MM.1S (cell line): ENCODE results near the gene ADRA2B.

ENCODE experiments used
- DNase-seq: peaks from one replicate; pipeline ENCODE4 v3.0.0-alpha.2; 2015
- H2AFZ ChIP-seq: fragments of 300-600 bp; sonication (generic); 2 replicates; pipeline ENCODE4 v1.6.0; 2016; ENCODE audit warnings: antibody characterized with exemption, low read length
- H3F3A ChIP-seq: fragments of 300-600 bp; sonication (generic); 2 replicates; pipeline ENCODE4 v1.6.1; 2016; ENCODE audit warnings: mild to moderate bottlenecking, antibody characterized with exemption, low read length, moderate library complexity, mixed read lengths; ENCODE audit not compliant: insufficient read depth
- H3K27ac ChIP-seq: fragments of 300-600 bp; sonication (generic); 2 replicates; pipeline ENCODE4 v1.5.1; 2016; ENCODE audit warnings: mild to moderate bottlenecking, low read length
- H3K27me3 ChIP-seq: fragments of 300-600 bp; sonication (generic); replicated peaks from 2 replicates; pipeline ENCODE4 v1.6.0; 2016; ENCODE audit warnings: low read length; ENCODE audit not compliant: insufficient read depth
- H3K36me3 ChIP-seq: fragments of 300-600 bp; sonication (generic); replicated peaks from 2 replicates; pipeline ENCODE4 v1.6.1; 2016; ENCODE audit warnings: mild to moderate bottlenecking, low read length, mixed read lengths; ENCODE audit not compliant: insufficient read depth
- H3K4me1 ChIP-seq: fragments of 300-600 bp; sonication (generic); 2 replicates; pipeline ENCODE4 v1.6.1; 2016; ENCODE audit warnings: low read length, mixed read lengths
- H3K4me2 ChIP-seq: fragments of 300-600 bp; sonication (generic); 2 replicates; pipeline ENCODE4 v1.6.0; 2016; ENCODE audit warnings: low read depth, low read length
- H3K4me3 ChIP-seq: fragments of 300-600 bp; sonication (generic); 2 replicates; pipeline ENCODE4 v1.5.1; 2016; ENCODE audit warnings: low read length, mixed read lengths
- H3K79me2 ChIP-seq: fragments of 300-600 bp; sonication (generic); 2 replicates; pipeline ENCODE4 v1.6.1; 2016; ENCODE audit warnings: mixed run types, low read length, mixed read lengths
- H3K9ac ChIP-seq: fragments of 300-600 bp; sonication (generic); 2 replicates; pipeline ENCODE4 v1.6.1; 2016; ENCODE audit warnings: low read length, mixed read lengths
- H3K9me2 ChIP-seq: fragments of 300-600 bp; sonication (generic); replicated peaks from 2 replicates; pipeline ENCODE4 v1.6.1; 2016; ENCODE audit warnings: mild to moderate bottlenecking, low read length, mixed read lengths; ENCODE audit not compliant: insufficient read depth
- H3K9me3 ChIP-seq: fragments of 300-600 bp; sonication (generic); replicated peaks from 2 replicates; pipeline ENCODE4 v1.6.1; 2016; ENCODE audit warnings: mild to moderate bottlenecking, low read length, mixed read lengths; ENCODE audit not compliant: insufficient read depth
- H4K20me1 ChIP-seq: fragments of 300-600 bp; sonication (generic); 2 replicates; pipeline ENCODE4 v1.6.1; 2016; ENCODE audit warnings: mild to moderate bottlenecking, low read length, moderate library complexity, mixed read lengths; ENCODE audit not compliant: insufficient read depth
- CTCF ChIP-seq: fragments of 300-600 bp; sonication (generic); IDR thresholded peaks from 2 replicates; pipeline ENCODE4 v1.5.1; 2016; ENCODE audit warnings: antibody characterized with exemption, low read length, mixed read lengths
- EZH2 ChIP-seq: fragments of 300-600 bp; sonication (generic); optimal IDR thresholded peaks from 2 replicates; pipeline ENCODE3; 2017; ENCODE audit warnings: low read depth, mild to moderate bottlenecking, antibody characterized with exemption, low read length, mixed read lengths
- EZH2phosphoT487 ChIP-seq: fragments of 300-600 bp; sonication (generic); IDR thresholded peaks from 2 replicates; pipeline ENCODE4 v1.6.1; 2018; ENCODE audit warnings: antibody characterized with exemption, low read length

ADRA2B gene

GRCh38 chr2:96153291-96153713 is 36.9 kb upstream of the ADRA2B start:
- Histone ChIP-seq H3K4me2 (no peak overlapping the region), H3K4me1 (no peaks in the 10 kb centered on the region), H3F3A (no peaks in the 10 kb centered on the region), H3K9me3 (no peaks in the 10 kb centered on the region), H3K36me3 (no peaks in the 10 kb centered on the region), H4K20me1 (no peaks in the 10 kb centered on the region), H2AFZ (no peak overlapping the region), H3K9me2 (no peaks in the 10 kb centered on the region), H3K4me3 (no peak overlapping the region), H3K27ac (no peak overlapping the region), H3K9ac (no peak overlapping the region), H3K79me2 (no peaks in the 10 kb centered on the region), H3K27me3 (no peaks in the 10 kb centered on the region)
- TF ChIP-seq CTCF (no peak), EZH2 (no peak), EZH2phosphoT487 (no peak)
- no peak for DNase-seq

GRCh38 chr2:96152304-96153161 is 36.2 kb upstream of the ADRA2B start:
- Histone ChIP-seq H2AFZ (no peak overlapping the region), H4K20me1 (no peaks in the 10 kb centered on the region), H3K9me3 (no peaks in the 10 kb centered on the region), H3K9me2 (no peaks in the 10 kb centered on the region), H3K4me1 (no peaks in the 10 kb centered on the region), H3K27me3 (no peaks in the 10 kb centered on the region), H3K9ac (no peak overlapping the region), H3K4me2 (no peak overlapping the region), H3K36me3 (no peaks in the 10 kb centered on the region), H3K27ac (no peak overlapping the region), H3K79me2 (no peaks in the 10 kb centered on the region), H3K4me3 (no peak overlapping the region), H3F3A (no peaks in the 10 kb centered on the region)
- no peak for TF ChIP-seq EZH2
- no peak for TF ChIP-seq EZH2phosphoT487
- no peak for TF ChIP-seq CTCF
- no peak for DNase-seq

GRCh38 chr2:96151595-96152303 is 35.4 kb upstream of the ADRA2B start:
- Histone ChIP-seq H3K4me3 (no peak overlapping the region), H3K4me1 (peaks cover 5% of the 10 kb centered on the region), H3K9me3 (no peaks in the 10 kb centered on the region), H3K9me2 (no peaks in the 10 kb centered on the region), H2AFZ (no peak overlapping the region), H3K27ac (no peak overlapping the region), H4K20me1 (no peaks in the 10 kb centered on the region), H3K9ac (no peak overlapping the region), H3F3A (no peaks in the 10 kb centered on the region), H3K27me3 (no peaks in the 10 kb centered on the region), H3K79me2 (no peaks in the 10 kb centered on the region), H3K36me3 (no peaks in the 10 kb centered on the region), H3K4me2 (no peak overlapping the region)
- no peak for TF ChIP-seq EZH2
- no peak for TF ChIP-seq CTCF
- no peak for TF ChIP-seq EZH2phosphoT487
- DNase-seq = no peak
